GM12874 (cell line): ENCODE measurements around the gene NKAIN2.

Experiments
- TF ChIP-seq, protein P1 (sequence below): IDR thresholded peaks from 2 replicates; pipeline ENCODE4 v1.5.1; 2011; ENCODE audit warnings: low read depth, mild to moderate bottlenecking, control low read depth, low read length, moderate library complexity; ENCODE audit not compliant: insufficient read depth

The NKAIN2 gene

DNA sequence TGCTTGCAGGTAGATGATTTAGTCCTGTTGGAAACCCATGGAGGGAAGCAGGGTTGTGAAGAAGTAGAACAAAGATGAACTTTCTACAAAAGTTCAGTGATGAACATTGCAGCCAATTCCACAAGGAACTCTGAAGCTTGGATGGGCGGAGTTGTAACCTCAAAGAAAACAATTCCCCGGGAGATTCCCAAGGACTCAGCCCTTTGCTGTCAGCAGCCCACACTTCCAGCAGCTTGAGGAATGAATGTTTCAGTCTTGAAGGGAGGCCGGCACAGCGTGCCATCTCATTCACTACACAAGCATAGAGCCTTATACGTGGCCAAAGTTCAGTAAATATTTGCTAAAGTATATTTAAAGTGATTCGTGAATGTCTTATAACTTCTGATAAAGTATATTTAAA is 269.4 kb downstream of the NKAIN2 start:
- TF ChIP-seq, protein P1, sequence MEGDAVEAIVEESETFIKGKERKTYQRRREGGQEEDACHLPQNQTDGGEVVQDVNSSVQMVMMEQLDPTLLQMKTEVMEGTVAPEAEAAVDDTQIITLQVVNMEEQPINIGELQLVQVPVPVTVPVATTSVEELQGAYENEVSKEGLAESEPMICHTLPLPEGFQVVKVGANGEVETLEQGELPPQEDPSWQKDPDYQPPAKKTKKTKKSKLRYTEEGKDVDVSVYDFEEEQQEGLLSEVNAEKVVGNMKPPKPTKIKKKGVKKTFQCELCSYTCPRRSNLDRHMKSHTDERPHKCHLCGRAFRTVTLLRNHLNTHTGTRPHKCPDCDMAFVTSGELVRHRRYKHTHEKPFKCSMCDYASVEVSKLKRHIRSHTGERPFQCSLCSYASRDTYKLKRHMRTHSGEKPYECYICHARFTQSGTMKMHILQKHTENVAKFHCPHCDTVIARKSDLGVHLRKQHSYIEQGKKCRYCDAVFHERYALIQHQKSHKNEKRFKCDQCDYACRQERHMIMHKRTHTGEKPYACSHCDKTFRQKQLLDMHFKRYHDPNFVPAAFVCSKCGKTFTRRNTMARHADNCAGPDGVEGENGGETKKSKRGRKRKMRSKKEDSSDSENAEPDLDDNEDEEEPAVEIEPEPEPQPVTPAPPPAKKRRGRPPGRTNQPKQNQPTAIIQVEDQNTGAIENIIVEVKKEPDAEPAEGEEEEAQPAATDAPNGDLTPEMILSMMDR: no peak

DNA sequence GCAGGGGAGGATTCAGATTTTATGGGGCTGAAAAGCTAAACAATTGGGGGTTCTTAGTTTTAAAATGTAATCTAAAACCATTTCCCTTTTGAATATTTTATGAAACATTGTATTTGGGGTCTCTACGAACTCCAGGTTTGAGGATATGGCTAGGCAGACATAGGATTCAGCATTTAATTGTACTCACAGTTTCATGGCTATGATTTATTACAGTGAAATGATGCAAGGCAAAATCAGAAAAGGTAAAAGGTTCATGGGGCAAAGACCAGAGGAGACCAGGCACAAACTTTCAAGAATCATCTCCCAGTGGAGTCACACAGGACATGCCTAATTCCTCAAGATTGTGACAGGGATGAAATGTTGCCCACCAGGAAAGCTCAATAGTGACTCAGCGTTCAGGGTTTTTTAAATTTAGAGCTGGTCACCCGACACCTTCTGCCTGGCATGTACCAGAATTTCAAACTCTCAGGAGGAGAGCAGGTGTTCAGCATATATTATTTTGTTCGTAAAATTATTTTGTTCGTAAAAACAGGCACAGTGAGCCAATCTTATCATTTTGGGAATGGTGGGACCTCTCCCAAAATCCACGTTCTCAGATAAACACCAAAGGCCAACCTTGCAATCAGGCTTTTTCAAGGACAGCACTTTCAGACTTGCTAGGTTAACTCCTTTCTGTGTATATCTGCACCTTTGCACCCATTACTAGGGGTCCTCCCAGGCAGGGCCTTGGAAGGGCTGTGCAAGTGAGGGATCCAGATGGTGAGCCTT is 270.3 kb downstream of the NKAIN2 start:
- TF ChIP-seq, protein P1: no peak

DNA sequence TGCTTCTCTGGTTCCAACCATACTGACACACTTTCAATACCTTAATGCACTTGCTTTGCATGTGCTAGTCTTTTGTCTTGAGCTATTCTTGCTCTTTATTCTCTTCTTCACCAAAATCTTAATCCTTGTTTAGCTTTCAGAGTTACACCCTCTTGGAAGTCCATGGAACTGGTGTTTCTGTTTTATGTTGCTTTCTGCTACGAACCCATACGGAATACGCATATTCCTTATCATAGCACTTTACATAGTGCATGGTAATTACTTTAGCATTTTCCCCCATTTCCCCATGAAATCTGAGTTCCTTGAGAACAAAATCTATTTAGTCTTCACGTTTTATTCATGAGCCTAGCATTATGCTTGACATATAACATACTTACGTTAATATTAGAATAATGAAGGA is 270.9 kb downstream of the NKAIN2 start:
- TF ChIP-seq, protein P1: no peak

DNA sequence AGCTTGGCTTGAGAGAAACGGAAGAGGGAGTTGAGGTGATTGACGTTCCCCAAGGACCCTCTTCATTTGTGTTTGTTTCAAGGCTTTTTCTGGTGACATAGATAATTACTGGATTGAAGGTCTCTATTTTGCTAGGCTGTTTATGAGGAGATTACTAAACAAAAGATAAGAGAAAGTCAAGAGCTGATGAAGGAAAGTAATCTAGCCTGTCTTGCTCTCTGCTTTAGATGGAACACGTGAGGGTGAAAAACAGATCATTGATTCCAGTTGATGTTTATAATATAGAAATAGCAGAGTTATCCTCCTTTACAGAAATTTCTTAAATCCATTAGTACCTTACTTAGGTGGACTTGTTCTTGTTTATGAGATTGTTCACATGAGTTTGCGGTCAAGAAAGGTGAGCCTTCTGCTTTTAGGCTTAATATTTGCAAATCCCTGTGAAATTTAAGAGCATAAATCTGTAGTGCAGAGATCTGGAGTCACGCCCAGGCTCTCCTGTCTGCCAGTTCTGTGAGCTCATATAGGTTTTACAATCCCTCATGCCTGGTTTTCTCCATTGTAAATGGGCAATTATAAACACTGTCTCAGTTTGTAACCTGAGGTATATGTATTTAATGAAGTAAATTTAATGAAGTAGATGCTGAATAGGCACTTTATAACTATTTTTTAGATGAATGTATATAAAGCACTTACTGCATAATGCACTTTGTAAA is 272.8 kb downstream of the NKAIN2 start:
- TF ChIP-seq, protein P1: no peak

DNA sequence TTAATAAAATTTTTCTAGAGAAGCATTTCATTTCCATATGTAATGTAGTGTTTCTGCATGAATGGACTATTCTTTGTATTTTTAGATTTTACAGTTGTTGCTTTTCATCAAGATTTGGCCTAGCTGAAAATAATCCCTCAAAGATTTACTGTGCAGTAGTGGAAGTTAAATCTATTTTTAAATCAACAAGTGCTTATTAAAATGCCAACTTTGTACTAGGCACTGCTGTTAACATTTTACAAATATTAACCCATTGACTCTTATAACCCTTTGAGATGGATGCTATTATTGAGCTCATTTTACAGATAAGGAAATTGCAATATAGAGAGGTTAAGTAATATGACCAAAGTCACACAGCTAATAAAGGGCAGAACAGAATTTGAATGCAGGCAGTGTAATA is 274.5 kb downstream of the NKAIN2 start:
- TF ChIP-seq, protein P1: no peak

DNA sequence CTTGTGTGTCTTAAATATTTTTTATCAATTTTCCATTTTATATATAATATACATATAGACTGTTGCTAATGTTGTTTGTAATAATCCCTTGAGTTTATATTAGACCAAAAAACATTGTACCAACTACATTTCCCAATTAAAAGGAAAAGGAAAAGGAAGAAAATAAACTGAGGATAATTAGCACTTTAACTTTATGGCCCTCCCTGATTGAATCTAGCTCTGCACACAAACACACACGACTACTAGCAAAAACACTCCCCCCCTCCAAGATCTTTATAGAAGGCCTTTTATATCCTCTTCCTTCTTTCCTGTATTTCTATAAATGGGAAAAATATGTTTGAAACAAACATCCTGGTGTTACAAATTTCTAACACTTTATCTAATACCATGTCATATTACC is 276.8 kb downstream of the NKAIN2 start:
- TF ChIP-seq, protein P1: no peak

DNA sequence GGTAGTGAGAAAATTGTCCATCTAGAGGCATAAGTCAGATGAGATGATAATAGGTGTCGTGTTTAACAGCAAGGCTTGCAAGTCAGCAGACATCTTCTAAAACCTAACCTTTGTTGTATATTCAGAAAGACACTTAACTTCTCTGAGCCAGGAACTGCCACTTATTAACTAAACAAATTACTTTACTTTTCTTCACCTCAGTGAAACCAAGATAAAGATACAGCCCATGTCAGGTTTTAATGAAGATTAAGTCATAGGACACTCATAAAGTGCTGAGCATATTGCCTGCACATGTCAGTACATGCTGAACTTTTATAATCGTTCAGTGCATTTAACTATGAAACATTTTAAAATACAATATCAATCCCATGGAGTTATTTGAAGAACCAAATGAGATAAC is 286.8 kb downstream of the NKAIN2 start:
- TF ChIP-seq, protein P1: no peak
